Left lung (tissue), 10 donors: Measurements from ENCODE around the gene UVRAG. TPM values are rescaled to one million over a fixed set of nuclear protein-coding genes. Genes with fewer than 3 reads are reported as not detected.

ENCODE experiments used
- ATAC-seq: fragments of 200-7000 bp; cut with Tn5 transposase; one replicate; pipeline ENCODE4 v1.9.1; 2020; ENCODE audit warnings: moderate library complexity
- DNase-seq, 4 donors: peaks; one replicate each; pipeline ENCODE4 v3.0.0-alpha.2; 2013 to 2020
- H3K27ac ChIP-seq, 2 donors: fragments of 200-600 bp; sonication (generic) in 1 of 2; one replicate each; pipeline versions ENCODE4 v1.5.0 to v1.8.0; 2020 to 2021
- H3K27me3 ChIP-seq, 2 donors: fragments of 200-600 bp; sonication (generic) in 1 of 2; one replicate each; pipeline versions ENCODE4 v1.5.0 to v1.8.0; 2020 to 2021
- H3K36me3 ChIP-seq, 2 donors: fragments of 200-600 bp; sonication (generic) in 1 of 2; one replicate each; pipeline versions ENCODE4 v1.5.0 to v1.8.0; 2020 to 2021
- H3K4me1 ChIP-seq, 2 donors: fragments of 200-600 bp; one replicate each; pipeline ENCODE4 v1.8.0; 2021
- H3K4me3 ChIP-seq, 2 donors: fragments of 200-600 bp; sonication (generic) in 1 of 2; one replicate each; pipeline versions ENCODE4 v1.5.0 to v1.8.0; 2020 to 2021; ENCODE audit warnings: mild to moderate bottlenecking in 1 of 2
- H3K9me3 ChIP-seq, 2 donors: fragments of 200-600 bp; sonication (generic) in 1 of 2; one replicate each; pipeline versions ENCODE4 v1.5.0 to v1.8.0; 2020 to 2021
- CTCF ChIP-seq, 2 donors: fragments of 200-600 bp; sonication (generic) in 1 of 2; IDR thresholded peaks; one replicate each; pipeline versions ENCODE4 v1.5.0 to v1.8.0; 2021; ENCODE audit warnings: antibody characterized with exemption in 2 of 2
- intact Hi-C, 2 donors: fragments of 100-400 bp; cut with DNase I; formaldehyde crosslinking; loops; one replicate each; pipeline versions ENCODE4 v1.11.2 to v1.14.2; 2022
- polyA plus RNA-seq, 6 donors: library from polyadenylated mRNA; unstranded; fragments of 120-200 nt; gene quantifications; one replicate each; pipeline ENCODE4 v1.2.1, GENCODE V29; 2013; ENCODE audit not compliant: insufficient read length in 6 of 6
- total RNA-seq, 2 donors: library from RNA; stranded (reverse); fragmentation: NEBNext Ultra II Directional; extraction: Animal tissue kit (Norgen Biotek cat#: 25700); gene quantifications; one replicate each; pipeline ENCODE4 v1.2.1, GENCODE V29; 2021
- donor health status: DM: no; HTN: yes; CAD: no.
- donor health status: DM: no; HTN: no; CAD: no.

The UVRAG gene
- total and polyA plus RNA-seq, 8 donors, result 19.3 to 36.0 (median 22.3) TPM

- H3K4me3 ChIP-seq, result no peak overlapping the region
- H3K9me3 ChIP-seq, result no peaks in the 10 kb centered on the region
- H3K4me1 ChIP-seq, result no peaks in the 10 kb centered on the region
- no peak overlapping the region for H3K27ac ChIP-seq
- H3K36me3 ChIP-seq, result peaks cover 0 to 30% of the 10 kb centered on the region in 2 donors
- H3K27me3 ChIP-seq, result no peaks in the 10 kb centered on the region
- ATAC-seq (no peak), DNase-seq (no peak)
- intact Hi-C loops, result no loop called here
- no peak for TF ChIP-seq CTCF (IDR thresholded peaks at IDR 0.05)
Observed at GRCh38 chr11:75795276-75796090, 19.5 kb upstream of the UVRAG start.

GRCh38 chr11:75796091-75796435, 18.9 kb upstream of the UVRAG start:
- TF ChIP-seq CTCF (IDR thresholded peaks at IDR 0.05), result no peak
- H3K9me3 ChIP-seq, result no peaks in the 10 kb centered on the region
- no peaks in the 10 kb centered on the region for H3K27me3 ChIP-seq
- peaks cover 0 to 30% of the 10 kb centered on the region in 2 donors for H3K36me3 ChIP-seq
- ATAC-seq, result no peak
- no peak overlapping the region for H3K4me3 ChIP-seq
- H3K4me1 ChIP-seq, result peaks cover 0 to under 1% of the 10 kb centered on the region in 2 donors
- intact Hi-C loops, result no loop called here
- no peak overlapping the region for H3K27ac ChIP-seq
- DNase-seq, result no peak

DNA sequence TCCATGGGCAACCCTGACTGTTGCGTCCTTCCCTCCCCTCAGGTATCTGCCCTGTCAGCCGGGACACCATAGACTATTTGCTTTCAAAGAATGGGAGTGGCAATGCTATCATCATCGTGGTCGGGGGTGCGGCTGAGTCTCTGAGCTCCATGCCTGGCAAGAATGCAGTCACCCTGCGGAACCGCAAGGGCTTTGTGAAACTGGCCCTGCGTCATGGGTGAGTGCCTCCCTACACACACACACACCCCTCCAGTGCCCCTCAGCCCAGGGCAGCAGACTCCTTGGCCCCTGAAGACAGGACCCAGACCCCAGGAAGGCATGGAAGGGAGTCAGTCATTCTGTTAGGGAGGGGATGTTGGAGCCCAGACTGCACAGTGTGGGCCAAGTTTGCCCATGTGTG, 17.9 kb upstream of the UVRAG start:
- no peak overlapping the region for H3K27ac ChIP-seq
- peaks cover 0 to 30% of the 10 kb centered on the region in 2 donors for H3K36me3 ChIP-seq
- ATAC-seq (no peak), DNase-seq (no peak)
- no peak for TF ChIP-seq CTCF (IDR thresholded peaks at IDR 0.05)
- no peaks in the 10 kb centered on the region for H3K9me3 ChIP-seq
- intact Hi-C loops, result no loop called here
- peaks cover 0 to 9% of the 10 kb centered on the region in 2 donors for H3K4me1 ChIP-seq
- no peaks in the 10 kb centered on the region for H3K27me3 ChIP-seq
- H3K4me3 ChIP-seq, result no peak overlapping the region

DNA sequence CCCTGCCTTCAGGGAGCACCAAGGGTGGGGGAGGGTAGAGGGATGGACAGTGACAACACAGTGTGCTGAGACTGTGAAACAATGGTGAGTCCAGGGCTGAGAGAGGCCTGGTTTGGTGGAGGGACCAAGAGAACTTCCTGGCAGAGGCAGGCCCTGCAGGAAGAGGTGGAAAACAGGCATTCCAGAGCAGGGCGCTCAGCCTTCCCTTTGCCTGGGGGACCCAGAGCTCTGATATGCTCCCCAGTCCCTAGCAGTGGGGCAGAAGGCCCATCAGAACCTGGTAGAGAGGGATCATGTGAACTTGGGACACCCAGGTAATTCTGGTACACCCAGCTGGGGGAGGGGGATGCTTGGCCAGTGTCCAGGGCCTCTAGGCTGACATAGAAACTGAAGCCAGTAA, 17.2 kb upstream of the UVRAG start:
- H3K36me3 ChIP-seq, result peaks cover 0 to 30% of the 10 kb centered on the region in 2 donors

More for the DNA sequence above, 17.2 kb upstream of the UVRAG start:
- peaks cover 0 to 9% of the 10 kb centered on the region in 2 donors for H3K4me1 ChIP-seq
- no peak for ATAC-seq
- no peaks in the 10 kb centered on the region for H3K9me3 ChIP-seq
- intact Hi-C loops, result no loop called here
- DNase-seq, result no peak
- H3K27me3 ChIP-seq, result no peaks in the 10 kb centered on the region
- no peak overlapping the region for H3K4me3 ChIP-seq
- no peak for TF ChIP-seq CTCF (IDR thresholded peaks at IDR 0.05)
- H3K27ac ChIP-seq, result no peak overlapping the region
